Common myeloid progenitor, CD34-positive (primary cell): Measurements from ENCODE around the gene TRIP13.
"Not testable (repeated sequence)": the region's sequence is repeated elsewhere in the genome, so short reads cannot be mapped to it uniquely, and the experiment has no call there.

Experiments
- CTCF ChIA-PET: fragments of 350-600 bp; sonication (Branson Sonifier 250); formaldehyde crosslinking; loops from one replicate; lab custom pipeline; 2021; ENCODE audit warnings: antibody characterized with exemption; lab: Charles Lee
- POLR2A ChIA-PET: fragments of 350-600 bp; sonication (Branson Sonifier 250); formaldehyde crosslinking; loops from one replicate; lab custom pipeline; 2021; ENCODE audit warnings: antibody characterized with exemption; lab: Charles Lee
- DNase-seq, 3 donors: peaks; one replicate each; pipeline versions ENCODE4 v3.0.0 to v3.0.0-alpha.2; 2013
- H3K27ac ChIP-seq, 2 experiments: 1 replicate in 1 of 2; 2 replicates in 1 of 2; pipeline ENCODE4 v1.7.0; 2013; ENCODE audit warnings: inconsistent platforms in 2 of 2, low read length in 2 of 2, mild to moderate bottlenecking in 2 of 2, low read depth in 1 of 2, moderate library complexity in 1 of 2; ENCODE audit not compliant: severe bottlenecking in 2 of 2, insufficient read depth in 1 of 2, poor library complexity in 1 of 2
- H3K27me3 ChIP-seq, 5 experiments: replicated peaks in 2 of 5; 1 replicate in 3 of 5; 2 replicates in 2 of 5; pipeline versions ENCODE4 v1.6.1 to v1.7.0; 2013; ENCODE audit warnings: low read length in 4 of 5, mild to moderate bottlenecking in 2 of 5, moderate library complexity in 2 of 5, inconsistent platforms in 1 of 5; ENCODE audit not compliant: insufficient read depth in 5 of 5, control insufficient read depth in 4 of 5
- H3K36me3 ChIP-seq, 4 experiments: 1 replicate in 2 of 4; 2 replicates in 2 of 4; pipeline versions ENCODE4 v1.6.1 to v1.7.0; 2013; ENCODE audit warnings: low read length in 3 of 4, control low read depth in 1 of 4, mild to moderate bottlenecking in 1 of 4; ENCODE audit not compliant: control insufficient read depth in 4 of 4, insufficient read depth in 4 of 4
- H3K4me1 ChIP-seq, 4 experiments: 1 replicate in 3 of 4; 2 replicates in 1 of 4; pipeline versions ENCODE4 v1.6.1 to v1.7.1; 2013; ENCODE audit warnings: low read length in 3 of 4, mild to moderate bottlenecking in 3 of 4, control low read depth in 1 of 4, inconsistent platforms in 1 of 4, moderate library complexity in 1 of 4; ENCODE audit not compliant: control insufficient read depth in 4 of 4, insufficient read depth in 4 of 4; ENCODE audit errors: control extremely low read depth in 1 of 4
- H3K4me3 ChIP-seq, 7 experiments: 1 replicate in 4 of 7; 2 replicates in 3 of 7; pipeline versions ENCODE4 v1.5.1 to v1.7.0; 2013; ENCODE audit warnings: mild to moderate bottlenecking in 7 of 7, low read length in 6 of 7, moderate library complexity in 6 of 7, inconsistent platforms in 2 of 7, low read depth in 2 of 7, control low read depth in 1 of 7; ENCODE audit not compliant: insufficient read depth in 4 of 7, control insufficient read depth in 1 of 7; ENCODE audit errors: extremely low read depth in 1 of 7
- H3K9me3 ChIP-seq, 5 experiments: 1 replicate in 4 of 5; 2 replicates in 1 of 5; pipeline versions ENCODE4 v1.6.1 to v1.7.1; 2013; ENCODE audit warnings: low read length in 4 of 5, mild to moderate bottlenecking in 2 of 5, inconsistent platforms in 1 of 5, low read depth in 1 of 5, moderate library complexity in 1 of 5; ENCODE audit not compliant: control insufficient read depth in 4 of 5, insufficient read depth in 2 of 5; ENCODE audit errors: control extremely low read depth in 1 of 5
- WGBS: methylation state at CpG from one replicate; pipeline ENCODE4 v1.1.5; 2013; ENCODE audit not compliant: insufficient coverage; 5-methylcytosine and 5-hydroxymethylcytosine counted together

TRIP13 gene

DNA sequence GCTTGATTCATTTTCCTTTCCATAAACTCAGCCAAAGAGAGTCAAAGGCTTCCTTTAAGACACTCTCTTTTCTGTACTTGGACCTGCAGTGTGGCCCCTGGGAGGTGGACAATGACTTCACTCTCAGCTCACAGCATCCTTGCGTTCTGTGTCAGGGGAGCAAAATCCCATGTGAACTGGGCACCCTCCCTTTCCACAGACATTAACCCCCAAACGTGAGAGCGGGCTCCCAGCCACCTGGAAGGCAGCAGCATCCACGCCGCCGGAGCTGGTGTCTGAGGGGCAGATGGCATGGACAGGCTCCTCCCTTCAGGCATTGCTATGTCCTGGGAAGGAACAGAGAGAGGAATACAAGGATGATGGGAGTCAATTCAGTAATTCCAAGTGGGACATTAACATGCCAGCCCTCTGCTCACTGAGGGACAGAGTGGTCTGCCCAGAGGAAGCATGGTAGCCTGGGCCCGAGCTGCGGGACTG is 39.5 kb downstream of the TRIP13 start:
- POLR2A ChIA-PET: no interaction called here

GRCh38 chr5:932628-933250 is 40.1 kb downstream of the TRIP13 start:
- no peak overlapping the region for H3K27ac ChIP-seq
- no peaks in the 10 kb centered on the region for H3K36me3 ChIP-seq
- no peak for DNase-seq
- ChIA-PET POLR2A (no interaction called here), CTCF (interaction anchor here (1.4 to 2.1 kb wide), 2 partner anchors 9 to 13 kb away, joined by 5 read pairs; no protein-coding TSS in a partner anchor)
- peaks cover 0 to 19% (median 2%) of the 10 kb centered on the region in 5 experiments for H3K27me3 ChIP-seq
- whole genome bisulfite sequencing: 77% methylated on average over 4 of the region's 4 CpGs
- no peak overlapping the region for H3K4me3 ChIP-seq
- H3K4me1 ChIP-seq: no peaks in the 10 kb centered on the region
- peaks cover 0 to 7% (median 0%) of the 10 kb centered on the region in 5 experiments for H3K9me3 ChIP-seq

More for the DNA sequence above, 39.5 kb downstream of the TRIP13 start:
- Histone ChIP-seq H3K27ac (no peak overlapping the region), H3K4me1 (peaks cover 0 to 1% (median 0%) of the 10 kb centered on the region in 4 experiments), H3K27me3 (peaks cover 0 to 25% (median 6%) of the 10 kb centered on the region in 5 experiments), H3K36me3 (no peaks in the 10 kb centered on the region), H3K9me3 (peaks cover 0 to 7% (median 0%) of the 10 kb centered on the region in 5 experiments), H3K4me3 (no peak overlapping the region)
- CTCF ChIA-PET: interaction anchor here (0.6 to 2.1 kb wide), 4 partner anchors 8 to 478 kb away, joined by 3 to 6 read pairs (median 5); no protein-coding TSS in a partner anchor
- no peak for DNase-seq
- 100% methylated on average over 5 of the region's 8 CpGs for WGBS

DNA sequence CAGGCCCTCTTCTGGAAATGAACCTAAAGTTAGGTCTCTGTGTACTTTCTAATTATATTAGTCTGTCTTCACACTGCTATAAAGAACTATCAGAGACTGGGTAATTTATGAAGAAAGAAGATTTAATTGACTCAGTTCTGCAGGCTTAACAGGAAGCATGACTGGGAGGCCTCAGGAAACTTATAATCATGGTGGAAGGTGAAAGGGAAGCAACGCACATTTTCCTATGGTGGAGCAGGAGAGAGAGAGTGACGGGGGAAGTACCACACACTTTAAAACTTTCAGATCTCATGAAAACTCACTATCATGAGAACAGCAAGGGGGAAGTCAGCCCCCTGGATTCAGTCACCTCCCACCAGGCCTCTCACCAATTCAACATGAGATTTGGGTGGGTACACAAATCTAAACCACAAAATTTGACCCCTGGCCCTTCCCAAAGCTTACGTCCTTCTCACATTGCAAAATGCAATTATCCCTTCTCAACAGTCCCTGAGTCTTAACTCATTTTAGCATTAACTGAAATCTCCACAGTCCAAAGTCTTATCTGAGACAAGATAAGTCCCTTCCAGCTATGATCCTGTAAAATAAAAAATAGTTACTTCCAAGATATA is 40.7 kb downstream of the TRIP13 start:
- Histone ChIP-seq H3K4me3 (no peak overlapping the region), H3K9me3 (peaks cover 0 to 7% (median 0%) of the 10 kb centered on the region in 5 experiments), H3K4me1 (no peaks in the 10 kb centered on the region), H3K27ac (no peak overlapping the region), H3K27me3 (peaks cover 0 to 18% (median 3%) of the 10 kb centered on the region in 5 experiments), H3K36me3 (no peaks in the 10 kb centered on the region)
- POLR2A ChIA-PET: no interaction called here
- CTCF ChIA-PET: interaction anchor here (1.5 to 2.1 kb wide), 2 partner anchors 10 to 14 kb away, joined by 4 to 5 read pairs; no protein-coding TSS in a partner anchor
- 88% methylated on average over 1 of the region's 3 CpGs for WGBS
- DNase-seq: no peak

GRCh38 chr5:933951-934350 is 41.3 kb downstream of the TRIP13 start:
- H3K4me1 ChIP-seq, H3K4me3 ChIP-seq, H3K9me3 ChIP-seq, H3K36me3 ChIP-seq, DNase-seq, H3K27ac ChIP-seq, POLR2A ChIA-PET: not testable (repeated sequence)
- peaks cover 0 to 20% (median 3%) of the 10 kb centered on the region in 5 experiments for H3K27me3 ChIP-seq
- CTCF ChIA-PET: interaction anchor here (1.5 kb wide), 1 partner anchor 10 kb away, joined by 4 read pairs; no protein-coding TSS in a partner anchor

GRCh38 chr5:934381-934967 is 41.8 kb downstream of the TRIP13 start:
- H3K4me1 ChIP-seq, H3K9me3 ChIP-seq, H3K4me3 ChIP-seq, DNase-seq, H3K36me3 ChIP-seq, H3K27ac ChIP-seq, POLR2A ChIA-PET: not testable (repeated sequence)
- CTCF ChIA-PET: interaction anchor here (1.5 kb wide), 1 partner anchor 11 kb away, joined by 4 read pairs; no protein-coding TSS in a partner anchor
- peaks cover 0 to 20% (median 3%) of the 10 kb centered on the region in 5 experiments for H3K27me3 ChIP-seq
- WGBS: 94% methylated on average over 2 of the region's 3 CpGs

DNA sequence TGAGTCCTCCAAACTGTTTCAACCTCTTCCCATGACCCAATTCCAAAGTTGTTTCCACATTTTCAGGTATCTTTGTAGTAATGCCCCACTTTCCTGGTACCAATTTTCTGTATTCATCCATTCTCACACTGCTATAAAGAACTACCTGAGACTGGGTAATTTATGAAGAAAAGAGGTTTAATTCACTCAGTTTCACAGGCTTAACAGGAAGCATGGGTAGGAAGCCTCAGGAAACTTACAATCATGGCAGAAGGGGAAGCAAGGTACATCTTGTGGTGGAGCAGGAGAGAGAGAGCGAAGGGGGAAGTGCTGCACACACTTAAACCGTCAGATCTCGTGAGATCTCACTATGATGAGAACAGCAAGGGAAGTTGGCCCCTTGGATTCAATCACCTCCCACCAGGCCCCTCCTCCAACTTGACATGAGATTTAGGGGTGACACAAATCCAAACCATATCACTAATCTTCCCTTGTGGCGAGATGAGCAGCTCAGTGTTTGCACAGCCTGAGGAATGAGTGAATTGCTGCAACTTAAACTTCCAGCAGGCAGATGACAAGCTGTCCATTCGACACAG is 42.9 kb downstream of the TRIP13 start:
- Histone ChIP-seq H3K27me3 (peaks cover 0 to 18% (median 3%) of the 10 kb centered on the region in 5 experiments), H3K27ac (no peak overlapping the region), H3K4me1 (no peaks in the 10 kb centered on the region), H3K9me3 (peaks cover 0 to 7% (median 0%) of the 10 kb centered on the region in 5 experiments), H3K36me3 (no peaks in the 10 kb centered on the region), H3K4me3 (no peak overlapping the region)
- WGBS: 95% methylated on average over 2 of the region's 5 CpGs
- ChIA-PET POLR2A (no interaction called here), CTCF (no interaction called here)
- peak in 2 of 3 donors; percentile 36 to 46 for DNase-seq
